Lower lobe of right lung (tissue), 2 donors: ENCODE results near the gene STK11. TPM values are rescaled to one million over a fixed set of nuclear protein-coding genes. Genes with fewer than 3 reads are reported as not detected.
A peak's percentile ranks its signal among the peaks of the same experiment; 100 is the strongest.

Source experiments
- ATAC-seq, 2 donors: fragments of 200-7000 bp; cut with Tn5 transposase; one replicate each; pipeline ENCODE4 v1.9.1; 2020 to 2022; ENCODE audit warnings: mild to moderate bottlenecking in 2 of 2, moderate library complexity in 2 of 2
- DNase-seq: peaks from one replicate; pipeline ENCODE4 v3.0.0-alpha.2; 2020
- H3K27ac ChIP-seq: fragments of 200-600 bp; one replicate; pipeline ENCODE4 v1.8.0; 2022
- H3K27me3 ChIP-seq: fragments of 200-600 bp; one replicate; pipeline ENCODE4 v1.8.0; 2022; ENCODE audit warnings: low read depth
- H3K36me3 ChIP-seq: fragments of 200-600 bp; one replicate; pipeline ENCODE4 v1.8.0; 2022; ENCODE audit warnings: mild to moderate bottlenecking
- H3K4me1 ChIP-seq: fragments of 200-600 bp; one replicate; pipeline ENCODE4 v1.8.0; 2022
- H3K4me3 ChIP-seq: fragments of 200-600 bp; one replicate; pipeline ENCODE4 v1.8.0; 2022; ENCODE audit warnings: mild to moderate bottlenecking
- H3K9me3 ChIP-seq: fragments of 200-600 bp; one replicate; pipeline ENCODE4 v1.8.0; 2022
- CTCF ChIP-seq: fragments of 200-600 bp; IDR thresholded peaks from one replicate; pipeline ENCODE4 v1.8.0; 2022; ENCODE audit warnings: antibody characterized with exemption, mild to moderate bottlenecking
- intact Hi-C: fragments of 100-400 bp; cut with DNase I; formaldehyde crosslinking; loops from one replicate; pipeline ENCODE4 v1.11.0; 2022
- total RNA-seq: library from RNA; stranded (reverse); fragmentation: NEBNext Ultra II Directional; extraction: Animal tissue kit (Norgen Biotek cat#: 25700); gene quantifications from one replicate; pipeline ENCODE4 v1.2.1, GENCODE V29; 2021
- donor health status: DM: no; HTN: yes; CAD: no; lungs with severe emphysema.

STK11 gene
- total RNA-seq, 1 donor from 2014 or later = 50.5 TPM

GRCh38 chr19:1163934-1164683 lies 41.5 kb upstream of the STK11 start:
- intact Hi-C loops = no loop called here
- Histone ChIP-seq H3K27ac (peak overlapping the region; percentile 49), H3K27me3 (no peaks in the 10 kb centered on the region), H3K4me1 (peaks cover 44% of the 10 kb centered on the region), H3K4me3 (peak overlapping the region; percentile 29), H3K36me3 (peaks cover 12% of the 10 kb centered on the region), H3K9me3 (no peaks in the 10 kb centered on the region)
- ATAC-seq = no peak
- TF ChIP-seq CTCF = no peak
- DNase-seq = peak; percentile 49

GRCh38 chr19:1164684-1165531 lies 40.7 kb upstream of the STK11 start:
- ATAC-seq (no peak), DNase-seq (peak; percentile 64)
- H3K4me1 ChIP-seq = peaks cover 52% of the 10 kb centered on the region
- H3K9me3 ChIP-seq = no peaks in the 10 kb centered on the region
- no peaks in the 10 kb centered on the region for H3K27me3 ChIP-seq
- TF ChIP-seq CTCF = no peak
- H3K36me3 ChIP-seq = peaks cover 12% of the 10 kb centered on the region
- no peak overlapping the region for H3K4me3 ChIP-seq
- peak overlapping the region; percentile 46 for H3K27ac ChIP-seq
- intact Hi-C loops = no loop called here

- ATAC-seq = peak; percentile 13 to 59
- Histone ChIP-seq H3K27ac (peak overlapping the region; percentile 76), H3K4me1 (peaks cover 73% of the 10 kb centered on the region), H3K9me3 (no peaks in the 10 kb centered on the region), H3K36me3 (peaks cover 7% of the 10 kb centered on the region), H3K4me3 (no peak overlapping the region), H3K27me3 (no peaks in the 10 kb centered on the region)
- TF ChIP-seq CTCF = no peak
- DNase-seq = peak; percentile 84
- intact Hi-C loops = no loop called here
Observed at GRCh38 chr19:1166872-1167573, 38.6 kb upstream of the STK11 start.

GRCh38 chr19:1167687-1168571 lies 37.6 kb upstream of the STK11 start:
- Histone ChIP-seq H3K4me1 (peaks cover 77% of the 10 kb centered on the region), H3K4me3 (peak overlapping the region; percentile 46), H3K27me3 (no peaks in the 10 kb centered on the region), H3K36me3 (peaks cover 7% of the 10 kb centered on the region), H3K9me3 (no peaks in the 10 kb centered on the region), H3K27ac (peak overlapping the region; percentile 76)
- intact Hi-C loops = no loop called here
- DNase-seq = peak; percentile 54
- TF ChIP-seq CTCF = no peak
- ATAC-seq = peak in 1 of 2 donors; percentile 11
